Measurements from ENCODE around the gene ARL3.
A peak's percentile ranks its signal among the peaks of the same experiment; 100 is the strongest.
"Not testable (repeated sequence)": the region's sequence is repeated elsewhere in the genome, so short reads cannot be mapped to it uniquely, and the experiment has no call there.

ARL3 gene

DNA sequence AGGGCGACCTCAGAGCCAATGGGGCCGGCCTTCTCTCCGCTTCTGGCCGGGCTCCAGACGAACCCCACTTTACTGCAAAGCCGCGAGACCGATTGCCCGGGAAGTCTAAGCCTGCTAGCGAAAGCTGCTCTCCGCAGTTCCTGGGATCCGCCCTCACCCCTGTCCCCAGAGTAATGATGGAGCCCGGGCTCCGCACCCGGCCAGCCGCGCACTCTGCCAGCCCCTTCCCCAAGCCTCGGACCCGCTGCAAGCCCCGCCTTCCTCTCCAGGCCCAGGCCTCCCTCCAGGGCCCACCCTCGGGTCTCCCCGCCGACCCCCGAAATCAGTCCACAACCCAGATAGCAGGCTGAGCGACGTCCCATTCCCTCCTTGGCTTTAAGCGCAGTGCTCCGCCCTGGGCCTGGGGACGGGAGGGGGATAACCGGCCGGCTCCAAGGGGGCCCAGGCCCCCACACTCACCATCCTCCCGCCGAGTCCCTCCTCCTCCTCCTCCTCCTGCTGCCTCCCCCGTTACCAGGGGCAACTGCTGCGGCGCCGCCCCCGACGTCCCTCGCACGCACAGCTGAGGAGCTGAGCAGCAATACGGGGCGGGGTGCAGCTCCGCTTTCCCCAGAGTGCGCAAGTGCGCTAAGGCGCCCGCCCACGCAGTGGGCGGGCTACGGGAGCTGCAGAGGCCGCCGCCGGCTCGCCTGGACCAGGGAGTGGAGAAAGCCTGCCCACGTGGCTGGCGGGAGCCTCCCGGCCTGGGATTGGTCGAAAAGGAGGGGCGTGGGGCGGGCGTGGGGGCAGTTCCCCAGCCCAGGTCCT, at the start of gene ARL3:
ARL3 (minus strand) TSS at position 584 of the 807 bp plus-strand sequence; CDS start at position 462, 122 bp downstream.
- DNase-seq = peak; percentile 99

DNA sequence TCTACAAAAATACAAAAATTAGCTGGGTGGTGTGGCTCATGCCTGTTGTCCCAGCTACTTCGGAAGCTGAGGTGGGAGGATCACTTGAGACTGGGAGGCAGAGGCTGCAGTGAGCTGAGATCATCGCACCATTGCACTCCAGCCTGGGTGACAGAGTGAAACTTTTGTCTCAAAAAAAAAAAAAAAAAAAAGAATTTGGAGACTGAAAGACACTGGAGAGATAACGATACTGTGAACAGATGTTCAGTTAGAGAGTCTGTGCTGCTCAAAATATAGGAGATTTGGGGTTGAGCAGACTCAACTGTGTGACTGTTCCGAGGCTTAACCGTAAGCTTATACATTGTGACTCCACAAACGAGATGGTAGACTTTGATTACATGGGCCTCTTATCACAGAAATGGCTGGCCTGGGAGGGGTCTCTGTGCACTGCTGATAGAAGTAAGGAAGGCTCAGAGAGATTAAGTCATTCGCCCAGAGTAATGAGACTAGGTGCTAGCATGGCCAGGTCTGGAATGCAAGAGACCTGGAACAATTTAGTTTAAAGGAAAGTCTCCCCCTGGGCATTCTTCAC, 48.9 kb upstream of the ARL3 start:
- no peak for DNase-seq

DNA sequence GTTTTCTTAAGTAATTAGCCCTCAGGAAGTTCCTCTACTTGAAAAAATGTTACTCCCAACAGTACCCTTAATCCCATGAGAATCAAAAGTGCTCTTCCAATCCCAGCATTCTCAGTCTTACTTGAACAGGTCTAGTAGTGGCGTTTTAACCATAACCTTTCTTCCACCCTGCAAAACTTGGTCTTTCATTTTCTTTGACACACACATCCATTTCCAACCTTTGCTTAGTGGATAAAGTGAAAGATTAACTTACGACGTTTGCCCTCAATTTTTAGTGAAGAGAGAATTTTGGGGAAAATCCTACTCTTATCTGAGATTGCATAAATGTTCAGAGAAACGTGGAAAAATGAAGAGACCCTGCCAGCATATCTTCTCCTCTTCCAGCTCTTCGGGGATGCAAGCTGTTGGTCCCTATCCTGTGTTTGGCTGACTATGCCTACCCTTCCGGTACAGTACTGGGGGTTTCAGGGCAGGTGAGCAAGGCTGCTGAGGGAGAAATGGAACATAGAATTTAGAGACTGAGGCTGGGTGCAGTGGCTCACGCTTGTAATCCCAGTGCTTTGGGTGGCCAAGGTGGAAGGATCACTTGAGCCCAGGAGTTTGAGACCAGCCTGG, 48.3 kb upstream of the ARL3 start:
- DNase-seq = no peak

DNA sequence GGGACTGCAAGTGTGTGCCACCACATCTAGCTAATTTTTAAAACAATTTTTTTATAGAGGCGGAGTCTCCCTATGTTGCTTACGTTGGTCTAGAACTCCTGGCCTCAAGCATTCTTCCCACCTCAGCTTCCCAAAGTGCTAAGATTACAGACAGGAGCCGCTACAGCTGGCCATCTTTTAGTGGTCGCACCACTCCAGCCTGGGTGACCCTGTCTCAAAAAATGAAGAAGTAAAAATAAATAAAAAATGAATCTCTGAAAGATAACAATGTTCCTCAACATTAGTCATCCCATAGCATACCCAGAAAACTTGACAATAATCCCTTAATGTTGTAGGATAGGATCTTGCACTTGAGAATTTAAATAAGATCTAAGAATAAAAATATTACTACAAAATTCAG, 47.8 kb upstream of the ARL3 start:
- DNase-seq = no peak

GRCh38 chr10:102759497-102760210, 45.5 kb upstream of the ARL3 start:
- DNase-seq = no peak

GRCh38 chr10:102758933-102759262, 44.7 kb upstream of the ARL3 start:
- DNase-seq = not testable (repeated sequence)

DNA sequence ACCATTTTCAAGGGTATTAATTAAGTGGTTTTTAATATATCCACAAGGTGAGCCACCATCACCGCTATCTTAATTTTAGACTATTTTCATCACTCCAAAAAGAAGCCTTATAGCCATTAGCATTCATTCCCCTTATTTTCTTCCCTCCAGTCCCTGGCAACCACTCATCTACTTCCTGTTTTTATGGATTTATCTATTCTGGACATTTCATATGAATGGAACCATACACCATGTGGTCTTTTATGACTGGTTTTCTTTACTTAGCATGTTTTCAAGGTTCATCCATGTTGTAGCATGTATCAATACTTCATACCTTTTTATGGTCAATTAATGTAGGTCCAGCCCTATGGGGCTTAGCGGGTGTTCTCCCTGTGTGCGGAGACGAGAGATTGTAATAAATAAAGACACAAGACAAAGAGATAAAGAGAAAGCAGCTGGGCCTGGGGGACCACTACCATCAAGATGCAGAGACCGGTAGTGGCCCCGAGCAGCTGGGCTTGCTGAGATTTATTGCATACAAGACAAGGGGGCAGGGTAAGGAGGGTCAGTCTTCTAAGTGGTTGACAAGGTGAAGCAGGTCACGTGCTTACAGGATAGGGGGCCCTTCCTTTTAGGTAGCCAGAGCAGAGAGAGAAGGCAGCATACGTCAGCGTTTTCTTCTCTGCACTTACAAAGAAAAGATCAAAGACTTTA, 44.2 kb upstream of the ARL3 start:
- DNase-seq = no peak

- DNase-seq = no peak
These were observed 43.1 kb upstream of the ARL3 start for GRCh38 chr10:102757323-102757722.

GRCh38 chr10:102753718-102754117, 39.5 kb upstream of the ARL3 start:
- DNase-seq = no peak

- peak; percentile 39 for DNase-seq
These were observed 38.9 kb upstream of the ARL3 start for GRCh38 chr10:102752934-102753664.

GRCh38 chr10:102752266-102752930, 38.2 kb upstream of the ARL3 start:
- no peak for DNase-seq

GRCh38 chr10:102745157-102745556, 31.0 kb upstream of the ARL3 start:
- no peak for DNase-seq

- DNase-seq = peak; percentile 22
These were observed 30.3 kb upstream of the ARL3 start for GRCh38 chr10:102744374-102745051.

GRCh38 chr10:102743588-102744373, 29.6 kb upstream of the ARL3 start, which contains the start of gene WBP1L:
TSS of gene WBP1L (plus strand) at chr10:102743948. CDS start at chr10:102744054, 106 bp downstream.
- DNase-seq = peak; percentile 99

GRCh38 chr10:102743078-102743587, 28.9 kb upstream of the ARL3 start:
- peak; percentile 10 for DNase-seq

DNA sequence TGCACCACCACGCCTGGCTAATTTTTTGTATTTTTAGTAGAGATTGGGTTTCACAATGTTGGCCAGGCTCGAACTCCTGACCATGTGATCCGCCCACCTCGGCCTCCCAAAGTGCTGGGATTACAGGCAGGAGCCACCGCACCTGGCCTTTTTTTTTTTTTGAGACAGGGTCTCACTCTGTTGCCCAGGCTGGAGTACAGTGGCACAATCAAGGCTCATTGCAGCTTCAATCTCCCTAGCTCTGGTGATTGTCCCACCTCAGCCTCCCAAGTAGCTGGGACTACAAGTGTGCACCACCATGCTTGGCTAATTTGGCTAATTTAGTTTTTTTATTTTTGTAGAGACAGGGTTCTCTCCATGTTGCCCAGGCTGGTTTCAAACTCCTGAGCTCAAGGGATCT, 28.1 kb upstream of the ARL3 start:
- not testable (repeated sequence) for DNase-seq

- no peak for DNase-seq
These were observed 27.6 kb upstream of the ARL3 start for GRCh38 chr10:102741726-102742237.

DNA sequence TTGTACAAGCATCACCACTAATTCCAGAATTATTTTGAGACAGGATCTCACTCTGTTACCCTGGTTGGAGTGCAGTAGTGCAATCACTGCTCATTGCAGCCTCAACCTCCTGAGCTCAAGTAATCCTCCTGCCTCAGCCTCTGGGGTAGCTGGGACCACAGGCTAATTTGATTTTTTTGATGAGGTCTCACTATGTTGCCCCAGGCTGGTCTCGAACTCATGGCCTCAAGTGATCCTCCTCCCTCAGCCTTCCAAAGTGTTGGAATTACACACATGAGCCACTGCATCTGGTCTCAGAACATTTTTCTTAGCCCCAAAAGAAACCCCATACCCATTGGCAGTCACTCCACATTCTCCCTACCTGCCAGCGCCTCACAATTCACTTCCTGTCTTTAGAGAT, 26.0 kb upstream of the ARL3 start:
- DNase-seq = no peak

GRCh38 chr10:102738692-102739121, 24.5 kb upstream of the ARL3 start:
- no peak for DNase-seq

Data from activated CD4-positive, alpha-beta T cell treated with anti-CD3 and anti-CD28 coated beads, Interleukin-10, Interleukin-2, amounts not matched to agents 100 ng/mL and 50 ng/mL, durations not matched to agents 16 hours and 8 hours (primary cell).